Measurements from ENCODE around the gene PRKAR1B.
"Not testable (repeated sequence)": the region's sequence is repeated elsewhere in the genome, so short reads cannot be mapped to it uniquely, and the experiment has no call there.

PRKAR1B gene

DNA sequence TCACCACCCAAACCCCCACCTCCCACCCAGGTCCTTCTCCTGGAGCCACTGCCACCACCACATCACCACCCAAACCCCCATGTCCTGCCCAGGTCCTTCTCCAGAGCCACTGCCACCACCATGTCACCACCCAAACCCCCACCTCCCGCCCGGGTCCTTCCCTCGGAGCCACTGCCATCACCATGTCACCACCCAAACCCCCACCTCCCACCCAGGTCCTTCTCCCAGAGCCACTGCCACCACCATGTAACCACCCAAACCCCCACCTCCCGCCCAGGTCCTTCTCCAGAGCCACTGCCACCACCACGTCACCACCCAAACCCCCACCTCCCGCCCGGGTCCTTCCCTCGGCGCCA is 175.5 kb downstream of the PRKAR1B start:
- not testable (repeated sequence) for DNase-seq

DNA sequence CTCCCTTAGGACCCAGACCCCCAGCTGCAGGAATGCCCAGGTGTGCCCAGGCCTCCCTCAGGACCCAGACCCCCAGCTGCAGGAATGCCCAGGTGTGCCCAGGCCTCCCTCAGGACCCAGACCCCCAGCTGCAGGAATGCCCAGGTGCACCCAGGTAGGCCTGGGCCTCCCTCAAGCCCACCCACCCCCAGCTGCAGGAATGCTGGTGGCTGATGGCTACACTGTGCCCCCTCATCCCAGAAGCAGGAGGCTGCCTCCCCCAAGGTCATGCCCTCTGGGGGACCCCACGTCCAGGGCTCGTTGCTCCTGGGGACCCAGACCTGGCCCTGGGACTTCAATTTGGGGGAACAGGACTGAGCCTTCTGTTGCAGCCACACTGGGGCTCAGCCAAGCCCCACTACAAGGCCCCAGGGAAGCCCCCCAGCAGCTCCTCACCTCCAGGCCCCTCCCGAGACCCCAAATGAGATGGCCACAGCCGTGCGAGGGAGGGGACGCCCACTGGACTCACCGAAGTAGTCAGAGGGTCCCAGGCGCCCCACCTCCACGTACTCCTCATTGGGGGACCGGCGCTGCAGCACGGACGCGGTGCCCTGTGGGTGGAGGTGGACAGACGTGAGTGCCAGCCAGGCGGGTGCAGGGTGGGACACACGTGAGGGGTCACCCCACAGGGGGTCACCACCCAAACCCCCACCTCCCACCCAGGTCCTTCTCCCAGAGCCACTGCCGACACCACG is 176.0 kb downstream of the PRKAR1B start:
- DNase-seq, result no peak

DNA sequence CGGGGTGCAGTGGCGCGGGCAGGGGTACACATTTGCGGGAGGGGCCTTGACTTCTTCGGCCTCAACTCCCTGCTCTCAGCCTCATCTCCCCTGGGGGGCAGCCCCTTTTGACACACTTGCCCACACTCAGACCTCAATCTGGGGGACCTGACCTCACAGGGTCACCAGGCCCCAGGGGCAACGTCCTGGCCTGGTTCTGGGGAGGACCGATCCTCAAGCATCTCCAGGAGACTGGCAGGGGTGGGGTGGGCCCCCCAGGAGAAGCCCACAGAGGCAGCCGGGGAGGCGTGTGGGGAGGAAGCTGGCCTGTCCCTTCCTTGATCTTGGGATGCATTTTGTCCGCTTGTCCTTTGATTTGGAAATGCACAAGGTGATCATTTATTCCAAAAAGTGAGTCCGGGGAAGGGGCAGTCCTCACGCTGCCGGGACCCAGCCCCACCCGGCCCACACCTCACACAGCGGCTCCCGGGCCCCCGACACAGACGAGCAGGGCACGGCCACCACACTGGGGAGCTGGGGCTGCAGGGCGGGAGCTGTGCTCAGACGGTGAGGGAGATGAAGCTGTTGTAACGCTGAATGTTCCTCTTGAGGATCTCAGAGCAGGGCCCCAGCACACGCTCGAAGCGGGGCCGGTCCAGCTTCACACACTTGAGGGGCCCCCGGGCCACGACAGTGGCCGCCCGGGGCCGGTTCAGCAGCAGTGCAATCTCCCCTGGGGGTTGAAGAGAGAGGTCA is 177.0 kb downstream of the PRKAR1B start:
- DNase-seq, result no peak

DNA sequence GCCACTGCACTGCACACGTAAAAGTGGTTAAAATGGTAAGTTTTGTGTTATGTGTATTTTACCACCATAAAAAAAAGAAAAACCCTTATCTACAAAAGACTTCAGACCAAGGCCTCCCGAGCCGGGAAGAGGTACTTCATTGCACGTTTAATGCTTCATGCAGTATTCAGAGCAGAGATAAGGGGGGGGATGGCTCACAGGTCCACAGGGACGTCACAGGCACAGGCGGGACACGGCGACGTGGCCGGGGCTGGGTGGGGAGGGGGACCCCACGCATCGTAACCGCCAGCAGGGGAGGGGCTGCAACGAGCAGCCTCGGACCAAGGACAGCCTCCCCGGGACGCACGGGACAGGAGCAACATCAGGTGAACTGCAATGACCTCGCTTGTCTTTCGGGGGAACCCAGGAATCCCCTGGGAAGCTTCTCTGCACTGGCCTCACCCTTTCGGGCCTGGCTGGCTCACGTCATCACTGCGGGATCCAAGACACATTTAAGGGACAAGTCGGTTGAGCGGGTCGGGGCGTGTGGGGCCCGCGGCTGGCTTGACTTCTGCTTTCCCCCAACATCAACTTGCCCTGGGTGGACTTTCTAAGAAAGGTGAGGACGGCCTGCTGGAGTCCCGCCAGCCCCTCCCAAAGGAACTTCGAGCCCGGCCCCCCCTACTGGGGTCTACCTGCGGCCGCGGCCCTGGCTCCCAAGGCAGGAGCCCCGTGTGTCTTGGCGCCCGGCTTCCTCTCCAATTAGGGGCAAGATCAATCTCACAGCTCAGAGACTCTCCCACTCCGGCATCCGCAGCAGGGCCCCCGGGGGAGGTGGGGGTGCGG is 177.8 kb downstream of the PRKAR1B start:
- DNase-seq, result no peak

DNA sequence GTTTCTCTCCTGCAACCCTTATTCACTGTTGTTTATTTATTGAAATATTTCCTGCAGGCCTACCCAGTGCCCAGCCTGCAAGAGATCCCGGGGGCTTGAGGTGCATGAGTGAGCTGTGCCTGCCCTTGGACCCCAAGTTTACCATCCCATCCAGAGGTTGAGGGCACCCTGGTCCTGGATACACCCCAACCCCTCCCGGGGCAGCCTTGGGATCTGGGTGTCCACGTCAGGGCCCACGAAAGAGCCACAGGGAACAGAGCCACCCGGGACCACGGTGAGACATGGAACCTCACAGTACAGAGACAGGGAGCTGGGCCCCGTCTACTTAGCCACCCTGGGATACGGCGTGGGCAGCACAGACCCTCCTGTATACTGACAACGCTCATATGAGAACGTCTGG is 178.7 kb downstream of the PRKAR1B start:
- no peak for DNase-seq

DNA sequence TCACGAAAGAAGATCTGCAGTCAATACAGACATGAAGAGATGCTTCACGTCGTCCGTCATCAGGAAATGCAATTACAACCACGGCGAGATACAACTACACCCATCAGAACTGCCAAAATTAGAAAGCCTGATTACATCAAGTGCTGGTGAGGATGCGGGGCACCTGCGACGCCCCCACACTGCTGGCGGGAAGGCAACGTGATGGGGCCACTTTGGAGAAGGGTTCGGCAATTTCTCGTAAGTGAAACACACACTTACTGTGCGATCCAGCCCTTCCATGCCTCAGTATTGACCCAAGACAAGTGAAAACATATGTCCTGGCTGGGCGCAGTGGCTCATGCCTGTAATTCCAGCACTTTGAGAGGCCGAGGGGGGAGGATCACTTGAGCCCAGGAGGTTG is 181.6 kb downstream of the PRKAR1B start:
- no peak for DNase-seq

DNA sequence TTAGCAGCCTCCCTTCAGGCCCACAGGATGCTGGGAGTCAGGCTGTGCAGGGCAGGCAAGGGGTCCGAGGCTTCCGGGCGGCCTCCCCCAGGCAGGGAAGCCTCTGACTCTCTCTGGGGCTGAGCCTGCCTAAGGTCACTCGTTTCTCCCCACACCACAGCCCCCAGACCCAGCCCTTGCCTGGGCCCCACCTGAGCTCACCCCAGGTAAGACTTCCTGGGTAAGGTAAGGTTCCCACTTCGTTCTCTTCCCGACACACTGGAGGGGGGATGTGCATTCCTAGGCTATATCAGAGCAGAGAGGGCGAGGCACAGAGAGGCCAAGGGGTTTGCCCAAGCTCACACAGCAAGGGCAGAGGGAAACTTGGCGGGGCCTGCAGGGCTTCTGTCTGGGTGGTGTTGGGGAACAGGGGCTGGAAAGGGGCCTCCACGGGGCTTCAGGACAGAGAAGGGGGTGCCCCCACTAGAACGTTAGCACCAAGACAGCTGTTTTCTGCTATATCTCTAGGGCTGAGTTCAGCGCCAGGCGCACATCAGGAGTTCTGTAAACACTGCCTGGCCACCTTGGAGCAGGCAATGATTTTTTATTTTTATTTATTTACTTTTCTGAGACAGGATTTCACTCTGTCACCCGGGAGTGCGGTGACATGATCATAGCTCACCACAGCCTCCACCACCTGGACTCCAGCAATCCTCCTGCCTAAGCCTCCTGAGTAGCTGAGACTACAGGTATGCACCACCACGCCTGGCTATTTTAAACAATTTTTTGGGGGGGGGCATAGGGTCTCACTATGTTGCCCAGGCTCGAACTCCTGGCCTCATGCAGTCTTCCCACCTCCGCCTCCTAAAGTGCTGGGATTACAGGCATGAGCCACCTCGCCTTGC is 182.5 kb downstream of the PRKAR1B start:
- DNase-seq, result no peak

DNA sequence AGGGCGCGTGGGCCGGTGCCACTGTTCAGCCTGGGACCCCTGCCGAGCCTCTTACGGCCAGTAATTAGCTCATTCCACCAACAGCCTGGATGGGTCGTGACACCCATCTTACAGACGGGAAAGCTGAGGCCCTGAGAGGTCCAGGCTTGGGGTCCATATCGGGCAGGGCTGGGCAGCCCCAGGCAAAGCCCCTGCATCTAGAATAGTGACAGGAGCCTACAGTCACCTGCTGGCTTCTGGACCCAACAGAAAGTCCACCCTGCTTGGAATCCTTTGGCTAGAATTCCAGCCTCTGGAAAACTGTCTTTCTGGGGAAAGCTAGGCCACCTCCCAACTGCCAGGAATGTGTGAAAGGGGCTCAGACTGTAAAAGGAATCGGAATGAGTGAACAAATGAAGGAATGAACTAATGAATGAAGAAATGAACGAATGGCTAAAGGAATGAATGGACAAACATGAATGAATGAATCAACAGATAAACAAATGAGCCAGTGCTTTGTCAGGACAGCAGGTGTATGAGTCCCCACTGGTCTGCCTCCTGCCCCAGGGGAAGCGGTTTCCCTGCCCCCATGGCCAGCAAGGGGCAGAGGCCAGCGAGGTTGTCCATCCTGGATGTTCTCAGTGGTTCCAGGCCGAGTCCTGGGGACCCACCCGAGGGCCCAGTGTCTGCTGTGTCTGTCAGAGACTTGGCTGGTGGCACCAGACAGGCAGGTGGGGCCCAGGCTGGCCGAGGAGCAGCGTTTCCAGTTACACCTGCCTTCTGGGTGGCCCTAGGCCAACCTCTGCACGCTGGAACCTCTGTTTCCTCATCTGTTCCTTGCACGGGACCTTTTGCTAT is 183.4 kb downstream of the PRKAR1B start:
- DNase-seq, result no peak

DNA sequence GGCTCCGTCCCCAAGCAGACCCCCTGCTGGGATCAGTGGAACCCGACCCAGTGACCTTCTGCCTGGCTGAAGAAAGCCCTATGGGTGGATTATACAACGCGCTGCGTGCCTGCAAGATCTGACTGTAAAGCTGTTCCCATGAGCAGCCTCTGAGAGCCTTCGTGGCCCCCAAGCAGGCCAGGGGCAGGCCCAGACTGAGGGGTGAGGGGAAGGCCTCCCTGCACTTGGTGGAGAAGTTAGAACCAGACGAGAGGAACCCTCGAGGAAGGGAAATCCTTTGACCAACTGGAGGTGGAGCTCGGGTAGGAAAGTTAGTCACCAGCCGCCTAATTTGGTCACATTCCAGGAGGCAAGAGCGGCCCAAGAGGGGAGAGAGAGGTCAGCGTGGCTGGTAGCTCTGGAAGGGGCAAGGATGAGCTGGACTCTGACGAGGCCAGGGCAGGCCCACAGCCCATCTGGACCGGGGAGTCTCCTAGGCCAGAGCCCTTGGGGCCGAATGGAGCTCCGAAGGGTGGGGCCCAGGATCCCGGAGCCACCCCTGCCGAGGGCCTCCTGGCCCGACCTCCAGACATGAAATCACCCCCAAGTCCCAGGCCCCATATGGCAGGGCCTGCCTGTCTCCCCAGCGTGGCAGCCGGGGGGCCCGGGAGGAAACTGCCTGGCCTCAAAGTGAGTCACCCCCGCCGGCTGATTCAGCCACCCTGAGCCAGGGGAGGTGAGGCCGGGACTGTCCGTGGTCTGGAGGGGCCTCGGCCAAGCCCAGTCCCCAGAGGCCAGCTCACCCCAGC is 184.2 kb downstream of the PRKAR1B start:
- no peak for DNase-seq

DNA sequence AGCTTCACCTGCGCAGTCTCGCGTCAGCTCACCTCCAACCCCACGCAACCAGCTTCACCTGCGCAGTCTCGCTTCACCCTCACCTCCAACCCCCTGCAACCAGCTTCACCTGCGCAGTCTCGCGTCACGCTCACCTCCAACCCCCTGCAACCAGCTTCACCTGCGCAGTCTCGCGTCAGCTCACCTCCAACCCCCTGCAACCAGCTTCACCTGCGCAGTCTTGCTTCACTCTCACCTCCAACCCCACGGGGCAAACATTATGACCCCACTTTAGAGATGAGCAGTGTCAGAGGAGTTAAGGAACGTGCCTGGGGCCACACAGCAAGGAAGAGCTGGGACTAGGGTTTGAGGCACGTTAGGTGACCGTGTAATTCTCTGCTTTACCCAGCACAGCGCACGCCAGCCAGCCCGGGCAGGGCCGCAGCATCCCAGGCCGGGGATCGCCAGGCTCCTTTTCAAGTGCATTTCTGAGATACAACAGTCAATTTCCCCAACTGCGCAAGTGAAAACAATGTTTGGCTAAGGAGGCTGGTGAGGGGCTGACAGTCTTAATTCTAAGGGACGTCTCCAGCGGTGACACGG is 184.9 kb downstream of the PRKAR1B start:
- DNase-seq, result no peak

DNA sequence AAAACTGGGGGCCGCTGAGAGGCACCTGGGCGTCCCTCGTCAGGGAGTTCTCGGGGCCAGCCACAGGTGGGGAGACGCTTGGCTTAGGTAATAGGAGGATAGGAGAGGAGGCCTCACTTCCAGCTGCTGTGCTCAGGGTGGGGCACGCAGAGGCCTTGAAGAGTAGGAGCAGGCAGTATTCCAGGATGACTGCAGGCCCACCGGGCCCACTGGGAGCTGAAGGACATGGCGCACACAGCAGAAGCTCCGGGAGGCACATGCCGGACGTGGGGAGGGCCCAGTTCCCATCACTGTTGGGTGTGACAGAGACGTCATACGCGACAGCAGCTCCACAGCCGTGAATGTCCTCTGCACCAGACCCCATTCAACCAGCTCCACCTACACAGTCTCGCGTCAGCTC is 185.4 kb downstream of the PRKAR1B start:
- DNase-seq, result no peak

DNA sequence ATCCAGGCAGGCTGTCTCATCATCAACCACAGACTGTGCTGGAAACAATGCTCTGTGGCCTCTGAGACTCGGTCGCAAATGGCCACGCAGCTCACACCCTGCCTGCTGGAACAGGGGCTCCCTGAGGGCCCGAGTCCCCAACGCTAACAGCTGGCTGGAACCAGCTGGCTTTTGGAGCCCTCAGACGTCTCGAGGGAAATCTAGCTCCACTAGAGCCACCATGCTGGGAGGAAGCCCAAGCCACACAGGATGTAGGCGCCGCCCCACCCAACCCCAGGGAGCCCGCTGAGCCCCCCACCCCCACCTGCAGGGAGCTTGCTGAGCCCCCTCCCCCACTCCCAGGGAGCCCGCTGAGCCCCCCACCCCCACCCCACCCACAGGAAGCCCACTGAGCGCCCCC is 186.1 kb downstream of the PRKAR1B start:
- DNase-seq, result no peak

DNA sequence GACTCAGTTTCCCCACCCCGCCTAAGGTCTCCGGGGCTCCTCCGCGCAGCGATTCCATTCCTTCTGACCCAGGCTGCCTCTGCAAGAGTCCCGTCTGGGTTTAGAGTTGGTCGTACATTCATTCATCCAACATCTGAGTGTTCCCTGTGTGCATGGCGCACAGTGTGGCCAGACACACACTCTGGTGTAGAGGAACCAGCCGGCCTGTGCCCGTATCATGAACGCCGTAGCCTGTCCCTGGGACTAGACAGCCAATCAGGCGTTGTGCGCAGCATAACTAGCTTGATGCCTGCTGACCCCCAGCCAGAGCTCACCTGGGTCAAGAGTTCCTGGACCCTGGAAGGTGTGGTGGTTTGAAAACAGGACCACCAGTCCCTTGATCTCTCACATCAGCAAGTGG is 186.5 kb downstream of the PRKAR1B start:
- DNase-seq, result no peak

DNA sequence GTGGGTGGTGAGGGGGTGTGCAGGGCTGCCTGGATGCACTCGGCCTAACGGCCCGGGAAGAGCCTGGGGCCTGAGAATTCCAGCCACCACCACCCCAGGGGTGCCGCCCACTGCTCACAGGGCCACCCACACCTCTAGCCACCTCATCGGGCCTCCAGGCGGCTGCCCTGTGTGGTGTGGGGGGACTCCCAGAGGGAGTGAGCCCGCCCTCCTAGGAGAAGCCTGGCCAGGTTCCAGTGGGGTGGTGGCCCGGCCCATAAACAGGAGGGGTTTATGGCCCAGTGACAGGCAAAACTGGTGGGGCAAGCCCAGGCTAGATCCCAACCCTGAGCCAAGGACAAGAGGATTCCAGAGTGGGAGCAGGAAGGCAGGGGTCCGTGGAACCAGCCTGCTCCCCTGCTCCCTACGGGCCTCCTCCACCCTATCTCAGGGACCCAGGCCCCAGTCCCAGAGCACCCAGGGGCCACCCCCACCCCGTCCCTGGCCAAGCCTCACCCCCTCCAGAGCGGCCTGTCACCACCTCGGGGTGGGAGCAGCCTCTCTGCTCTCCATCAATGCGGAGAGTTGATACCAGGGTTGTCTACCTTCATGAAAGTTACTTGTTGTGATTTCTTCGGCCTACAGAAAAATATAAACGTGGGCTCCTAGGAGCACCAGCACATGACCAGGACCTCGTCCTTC is 187.2 kb downstream of the PRKAR1B start:
- DNase-seq, result no peak

DNA sequence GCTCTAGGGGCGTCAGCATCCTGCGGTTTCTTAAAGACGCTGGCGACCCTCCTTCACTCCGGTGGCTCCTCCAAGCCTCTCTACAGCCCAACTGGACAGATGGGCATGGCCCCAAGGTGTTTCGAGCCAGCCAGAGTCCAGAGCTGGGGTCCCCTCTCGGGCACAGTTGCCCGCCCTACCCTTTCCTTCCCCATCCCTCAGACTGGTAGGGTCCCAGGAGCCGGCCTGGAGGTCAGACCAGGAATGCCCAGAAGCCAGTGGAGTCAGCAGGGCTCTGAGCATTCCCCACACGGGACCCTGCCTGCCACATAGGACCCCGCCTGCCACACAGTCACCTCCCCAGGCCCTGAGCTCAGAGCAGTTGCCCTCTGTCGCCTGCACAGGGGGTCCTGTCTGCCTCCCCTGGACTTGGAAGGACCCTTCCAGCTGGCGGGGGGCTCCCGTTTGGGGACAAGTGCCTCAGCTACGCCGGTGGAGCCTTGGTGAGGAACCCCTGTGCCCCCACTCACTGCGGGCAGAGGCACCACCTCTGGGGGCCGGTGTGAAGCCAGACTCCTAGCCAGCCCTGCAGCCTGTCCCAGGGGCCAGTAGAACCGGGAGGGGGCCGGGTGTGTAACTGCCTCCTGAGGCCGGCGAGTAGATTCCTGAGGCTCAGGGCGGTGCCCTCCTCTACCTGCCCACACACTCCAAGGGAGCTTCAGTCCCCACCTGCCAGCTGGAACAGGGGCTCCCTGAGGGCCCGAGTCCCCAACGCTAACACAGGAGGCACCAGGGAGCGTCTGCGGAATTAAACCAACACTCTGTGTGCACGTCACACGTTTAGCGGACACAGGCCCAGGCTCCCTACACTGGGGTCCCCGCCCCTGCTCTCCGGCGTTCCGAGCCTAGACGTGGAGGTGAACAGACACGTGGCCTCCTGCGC is 188.1 kb downstream of the PRKAR1B start:
- no peak for DNase-seq

DNA sequence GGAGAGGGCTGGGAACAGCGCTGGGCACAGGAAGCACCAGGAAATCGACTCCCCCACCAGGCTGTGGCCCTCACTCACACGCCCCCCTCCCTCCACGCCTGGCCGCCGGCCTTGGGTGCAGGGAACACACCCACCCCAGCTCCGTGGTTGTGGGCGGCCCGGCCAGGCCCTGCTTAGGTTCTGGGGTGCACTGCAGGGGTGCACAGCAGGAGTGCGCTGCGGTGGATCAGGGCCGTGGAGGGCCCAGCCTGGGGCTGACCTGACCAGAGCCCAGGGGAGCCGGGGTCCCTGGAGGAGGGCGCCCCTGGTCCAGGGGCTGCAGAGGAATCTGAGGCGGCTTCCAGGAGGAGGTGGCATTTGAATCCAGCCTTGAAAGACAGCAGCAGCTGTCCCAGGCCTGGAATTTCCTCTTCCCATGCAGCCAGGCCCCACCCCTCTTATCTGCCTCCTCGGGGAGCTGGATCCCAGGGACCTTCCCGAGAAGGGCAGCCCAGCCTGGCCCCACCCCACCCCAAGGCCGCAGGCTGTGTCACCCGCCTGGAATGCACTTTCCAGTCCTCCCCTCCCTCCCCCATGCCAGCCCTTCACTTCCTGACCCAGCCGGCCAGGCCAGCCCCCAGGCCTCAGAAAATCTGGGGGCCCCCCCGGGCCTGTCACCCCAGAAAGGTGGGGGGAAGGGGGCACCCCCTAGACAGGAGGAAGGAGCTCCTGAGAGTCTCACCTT is 189.0 kb downstream of the PRKAR1B start:
- DNase-seq, result no peak

DNA sequence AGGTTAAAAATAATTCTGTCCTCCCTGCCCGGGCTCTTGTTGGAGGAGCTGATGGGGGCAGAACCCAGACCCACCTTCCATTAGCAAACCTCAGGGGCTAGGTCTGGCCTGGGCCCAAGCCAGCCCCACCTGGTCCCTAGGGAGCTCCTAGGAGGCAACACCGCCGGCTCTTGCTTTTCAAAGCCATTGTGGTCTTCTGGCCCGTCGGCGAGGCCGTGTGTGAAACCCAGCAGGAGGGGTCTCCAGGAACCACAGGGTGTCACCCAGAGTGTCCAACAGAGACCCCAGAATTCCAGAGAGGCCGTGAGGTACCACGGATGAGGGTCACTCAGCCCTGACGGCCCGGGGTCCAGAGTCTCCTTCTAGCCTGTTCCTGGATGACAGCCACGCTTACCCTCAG is 190.8 kb downstream of the PRKAR1B start:
- no peak for DNase-seq

DNA sequence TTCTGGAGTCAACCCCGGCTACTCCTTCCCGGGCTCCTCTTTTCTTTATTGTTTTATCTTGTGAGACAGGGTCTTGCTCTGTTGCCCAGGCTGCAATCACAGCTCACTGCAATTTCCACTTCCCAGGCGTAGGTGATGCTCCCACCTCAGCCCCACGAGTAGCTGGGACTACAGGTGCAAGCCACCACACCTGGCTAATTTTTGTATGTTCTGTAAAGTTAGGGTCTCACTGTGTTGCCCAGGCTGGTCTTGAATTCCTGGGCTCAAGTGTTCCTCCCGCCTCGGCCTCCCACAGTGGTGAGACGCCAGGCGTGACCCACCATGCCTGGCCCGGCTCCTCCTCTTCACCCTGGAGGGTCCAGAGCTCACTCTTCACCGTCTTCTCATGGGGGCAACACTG is 192.1 kb downstream of the PRKAR1B start:
- DNase-seq, result no peak

All from stimulated activated CD4-positive, alpha-beta T cell treated with anti-CD3 and anti-CD28 coated beads, Interleukin-2, amount 100 ng/mL, for 24 hours (primary cell).